Stimulated activated CD4-positive, alpha-beta T cell treated with anti-CD3 and anti-CD28 coated beads, TNF-alpha, amount 100 ng/mL, for 4 hours (primary cell): Measurements from ENCODE around the gene NKPD1.

Experiments used
- DNase-seq, 3 experiments: peaks; one replicate each; pipeline ENCODE4 v3.0.0-alpha.2; 2020; ENCODE audit warnings: low read depth in 3 of 3

The NKPD1 gene

DNA sequence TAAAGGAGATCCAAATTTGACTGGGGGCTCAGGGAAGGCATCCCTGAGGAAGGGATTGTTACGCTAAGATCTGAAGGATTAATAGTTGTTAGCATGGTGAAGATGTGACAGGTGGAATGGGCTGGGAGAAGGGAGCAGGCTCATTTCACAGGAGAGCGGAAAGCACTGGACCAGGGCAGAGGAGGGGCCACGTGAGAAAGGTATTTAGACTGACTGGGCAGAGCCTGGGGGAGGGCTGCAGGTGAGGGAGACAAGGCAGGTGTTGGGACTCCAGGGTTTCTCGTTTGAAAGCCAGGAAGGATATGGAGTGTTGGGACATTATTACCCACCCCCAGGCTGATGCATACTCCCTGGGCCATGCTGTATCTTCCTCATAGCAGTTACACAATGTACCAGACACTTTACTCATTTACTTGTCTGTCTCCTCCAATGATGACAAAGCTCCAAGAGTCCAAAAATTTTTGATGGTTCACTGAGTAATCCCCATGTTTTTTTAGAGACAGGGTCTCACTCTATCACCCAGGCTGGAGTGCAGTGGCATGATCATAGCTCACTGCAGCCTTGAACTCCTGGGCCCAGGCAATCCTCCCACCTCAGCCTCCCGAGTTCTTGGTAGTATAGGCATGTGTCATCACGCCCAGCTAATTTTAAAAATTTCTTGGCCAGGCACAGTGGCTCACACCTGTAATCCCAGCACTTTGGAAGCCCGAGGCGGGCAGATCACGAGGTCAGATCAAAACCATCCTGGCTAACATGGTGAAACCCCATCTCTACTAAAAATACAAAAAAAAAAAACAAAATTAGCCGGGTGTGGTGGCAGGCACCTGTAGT, 14.9 kb upstream of the NKPD1 start:
- no peak for DNase-seq

DNA sequence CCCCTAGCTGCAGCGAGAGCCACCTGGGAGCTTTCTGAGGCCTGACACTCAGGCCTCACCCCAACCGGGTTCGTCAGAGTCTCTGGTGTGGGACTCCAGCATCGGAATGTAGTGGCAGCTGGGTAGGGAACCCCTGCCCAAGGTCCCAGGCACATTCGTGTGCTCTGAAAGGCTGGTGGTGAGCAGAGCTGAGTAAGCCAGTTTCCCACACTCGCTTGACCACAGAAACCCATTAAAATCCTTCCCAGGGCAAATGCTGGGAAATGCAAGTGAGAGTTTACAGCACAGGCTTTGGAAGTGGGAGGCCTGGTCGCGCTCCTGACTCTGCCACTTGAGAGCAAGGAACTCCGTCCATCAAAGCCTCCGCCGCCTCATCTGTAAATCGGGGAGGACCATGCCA, 13.0 kb upstream of the NKPD1 start:
- DNase-seq = no peak

DNA sequence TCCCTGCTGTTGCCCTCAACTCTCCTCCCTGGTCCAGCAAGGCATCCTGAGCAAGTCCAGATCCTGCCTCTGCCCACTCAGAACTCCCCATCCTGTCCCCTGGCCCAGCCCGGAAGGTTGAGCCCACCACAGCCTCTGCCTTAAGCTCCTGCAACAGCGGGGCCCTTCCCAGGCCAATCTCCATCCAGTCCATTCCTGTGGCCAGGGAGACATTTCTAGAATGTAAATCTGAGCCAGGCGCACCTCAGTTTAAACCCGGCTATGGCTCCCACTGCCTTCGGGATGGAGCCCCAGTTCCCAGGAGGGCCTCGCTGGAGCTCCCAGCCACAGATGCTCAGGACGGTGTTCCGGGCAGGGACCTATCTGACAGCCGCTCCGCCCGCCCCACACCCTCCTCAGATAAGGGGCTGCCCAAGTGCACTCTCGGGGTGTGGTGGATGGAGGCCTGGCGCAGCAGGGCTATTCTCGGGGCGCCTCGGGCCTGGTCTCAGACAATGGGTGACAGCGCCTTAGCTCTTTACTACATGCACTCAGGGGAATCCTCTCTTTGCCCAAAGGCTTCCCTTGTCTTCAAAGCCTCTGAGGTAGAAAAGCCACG, 11.9 kb upstream of the NKPD1 start:
- DNase-seq = no peak

DNA sequence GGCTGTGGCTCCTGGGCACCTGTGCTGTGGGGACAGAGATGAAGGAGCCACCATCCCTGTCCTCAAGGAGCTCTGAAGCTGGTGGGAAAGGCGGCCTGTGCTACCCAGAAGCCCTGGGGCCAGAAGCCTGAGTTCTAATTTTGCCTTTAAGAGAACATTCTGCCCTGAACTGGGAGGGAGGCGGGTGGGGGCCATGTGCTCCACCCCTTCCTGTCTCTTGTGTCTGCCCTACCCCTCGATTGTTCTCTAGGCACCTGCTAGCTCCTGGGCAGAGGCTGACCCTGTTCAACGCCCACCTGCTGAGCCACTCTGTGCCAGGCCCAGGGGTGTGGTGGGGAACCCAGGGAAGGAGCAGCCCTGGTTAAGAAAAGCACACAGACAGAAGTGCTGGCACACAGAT, 11.4 kb upstream of the NKPD1 start:
- no peak for DNase-seq

DNA sequence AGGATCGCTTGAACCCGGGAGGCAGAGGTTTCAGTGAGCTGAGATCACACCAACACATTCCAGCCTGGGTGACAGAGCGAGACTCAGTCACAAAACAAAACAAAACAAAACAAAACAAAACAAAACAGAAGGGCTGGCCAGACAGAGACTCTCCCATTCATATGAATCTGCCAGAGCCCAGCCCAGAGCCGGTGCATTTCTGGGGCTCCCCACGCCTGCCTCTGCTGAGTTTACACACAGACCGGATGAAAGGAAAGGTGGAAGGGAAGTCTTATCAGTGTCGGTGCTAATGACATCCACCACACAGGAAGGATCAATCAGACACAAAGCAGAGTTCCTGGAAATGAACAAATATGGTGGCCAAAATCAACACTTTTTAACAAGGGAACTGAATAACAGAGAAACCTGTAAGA, 10.4 kb upstream of the NKPD1 start:
- peak in 1 of 3 experiments; percentile 24 for DNase-seq

DNA sequence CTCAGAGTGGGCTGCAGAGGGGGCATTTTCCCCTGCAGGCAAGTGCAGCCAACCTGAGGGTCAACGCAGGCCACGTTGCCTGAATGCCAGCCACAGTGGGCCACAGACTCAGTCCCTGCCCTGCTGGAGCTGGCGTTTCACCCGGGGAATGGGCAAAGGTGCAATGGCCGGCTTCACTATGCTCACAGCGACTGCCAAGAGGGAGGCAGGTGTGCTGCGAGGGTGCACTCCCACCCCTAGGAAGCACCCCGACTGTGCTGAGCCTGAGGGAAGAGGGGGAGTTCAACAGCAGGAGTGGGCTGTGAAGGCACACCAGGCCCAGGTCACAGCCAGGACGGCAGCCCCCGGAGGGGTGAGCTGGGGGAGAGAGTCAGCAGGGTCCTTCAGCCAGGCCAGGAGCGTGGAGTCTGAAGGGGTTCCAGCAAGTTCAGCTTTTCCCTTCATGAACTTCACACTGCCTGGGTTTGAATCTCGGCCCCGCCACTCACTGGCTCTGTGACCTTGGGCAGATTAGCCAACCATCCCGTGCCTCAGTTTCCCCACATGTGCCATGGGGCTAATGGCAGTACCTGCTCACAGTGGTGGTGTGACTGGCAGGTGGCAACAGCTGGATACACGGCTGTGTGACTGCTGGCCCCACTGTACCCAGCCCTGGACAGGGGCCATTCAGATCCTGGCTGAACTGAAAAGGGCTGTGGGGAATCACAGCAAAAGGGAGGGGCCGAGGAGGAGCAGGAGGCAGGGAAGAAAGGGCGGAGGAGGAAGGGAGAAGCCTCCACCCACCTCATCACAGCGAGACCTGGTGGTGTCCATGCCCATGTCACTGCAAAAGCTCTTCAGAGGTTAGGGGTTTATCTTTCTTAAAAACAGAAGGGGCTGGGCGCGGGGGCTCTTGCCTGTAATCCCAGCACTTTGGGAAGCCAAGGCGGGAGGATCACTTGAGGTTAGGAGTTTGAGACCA, 9.6 kb upstream of the NKPD1 start:
- no peak for DNase-seq

DNA sequence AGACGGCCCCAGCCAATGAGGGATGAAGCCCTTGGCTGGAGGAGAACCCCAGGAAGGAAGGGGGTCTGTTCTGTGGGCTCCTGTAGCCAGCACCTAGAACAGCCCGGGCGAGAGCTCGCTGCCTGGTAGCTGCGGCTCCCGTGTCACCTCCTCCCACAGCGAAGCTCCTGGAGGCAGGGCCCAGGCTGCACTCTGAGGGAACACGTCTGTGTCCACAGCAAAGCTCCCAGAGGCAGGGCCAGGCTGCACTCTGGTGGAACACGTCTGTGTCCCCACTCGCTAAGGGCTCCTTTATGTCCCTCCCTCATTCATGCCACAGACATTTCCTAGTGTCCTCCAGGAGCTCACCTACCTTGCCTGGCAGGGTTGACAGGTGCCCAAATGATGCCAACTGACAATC, 8.8 kb upstream of the NKPD1 start:
- DNase-seq = no peak

DNA sequence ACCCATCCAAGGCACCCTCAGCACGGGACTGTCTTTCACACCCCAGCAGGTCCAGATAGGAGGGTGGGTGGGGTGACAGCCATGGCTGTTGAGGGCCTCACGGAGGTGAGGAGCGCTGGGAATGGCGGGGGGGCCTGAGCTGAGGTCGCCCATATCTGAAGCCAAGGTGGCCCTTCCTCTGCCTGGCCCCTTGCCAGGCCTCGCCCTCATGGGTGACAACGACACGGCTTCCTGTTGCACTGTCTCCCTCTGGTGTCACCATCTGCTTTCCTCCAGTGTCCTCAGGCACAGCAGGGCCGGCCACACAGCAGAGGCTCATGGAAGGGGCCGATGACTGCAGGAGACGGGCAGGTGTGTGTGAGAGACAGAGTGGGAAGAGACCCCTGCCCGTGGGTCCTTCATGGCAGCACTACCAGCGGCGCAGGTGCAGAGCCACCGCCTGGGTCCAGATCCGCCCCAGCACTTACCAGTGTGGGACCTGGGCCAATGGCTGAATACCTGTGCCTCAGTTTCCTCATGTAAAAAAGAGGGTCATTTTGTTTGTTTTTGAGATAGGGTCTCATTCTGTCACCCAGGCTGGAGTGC, 8.1 kb upstream of the NKPD1 start:
- no peak for DNase-seq

DNA sequence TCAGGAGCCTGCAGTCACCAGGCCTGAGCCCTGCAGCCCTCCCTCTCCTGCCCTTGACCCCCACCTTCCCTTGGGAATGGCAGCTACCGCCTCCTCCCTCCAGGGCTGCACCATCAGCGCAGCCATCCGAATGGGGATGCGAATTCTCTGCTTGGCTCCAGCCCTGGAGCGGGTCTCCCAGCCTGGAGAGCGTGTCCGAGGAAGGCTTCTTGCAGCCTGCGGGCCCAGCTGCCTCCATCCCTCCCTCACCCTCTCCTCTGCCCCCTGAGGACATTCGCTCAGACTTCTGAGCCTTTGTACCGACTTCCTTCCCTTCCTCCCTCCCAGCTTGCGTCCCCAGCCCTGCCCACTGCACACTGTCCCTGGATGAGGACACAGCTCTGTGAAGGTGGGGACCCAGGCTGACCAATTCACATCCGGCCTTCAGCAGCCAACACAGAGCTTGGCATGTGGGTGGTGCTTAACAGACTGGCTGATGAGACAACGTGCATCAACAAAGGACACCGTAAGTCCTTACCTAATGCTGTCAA, 6.0 kb upstream of the NKPD1 start:
- DNase-seq = no peak

DNA sequence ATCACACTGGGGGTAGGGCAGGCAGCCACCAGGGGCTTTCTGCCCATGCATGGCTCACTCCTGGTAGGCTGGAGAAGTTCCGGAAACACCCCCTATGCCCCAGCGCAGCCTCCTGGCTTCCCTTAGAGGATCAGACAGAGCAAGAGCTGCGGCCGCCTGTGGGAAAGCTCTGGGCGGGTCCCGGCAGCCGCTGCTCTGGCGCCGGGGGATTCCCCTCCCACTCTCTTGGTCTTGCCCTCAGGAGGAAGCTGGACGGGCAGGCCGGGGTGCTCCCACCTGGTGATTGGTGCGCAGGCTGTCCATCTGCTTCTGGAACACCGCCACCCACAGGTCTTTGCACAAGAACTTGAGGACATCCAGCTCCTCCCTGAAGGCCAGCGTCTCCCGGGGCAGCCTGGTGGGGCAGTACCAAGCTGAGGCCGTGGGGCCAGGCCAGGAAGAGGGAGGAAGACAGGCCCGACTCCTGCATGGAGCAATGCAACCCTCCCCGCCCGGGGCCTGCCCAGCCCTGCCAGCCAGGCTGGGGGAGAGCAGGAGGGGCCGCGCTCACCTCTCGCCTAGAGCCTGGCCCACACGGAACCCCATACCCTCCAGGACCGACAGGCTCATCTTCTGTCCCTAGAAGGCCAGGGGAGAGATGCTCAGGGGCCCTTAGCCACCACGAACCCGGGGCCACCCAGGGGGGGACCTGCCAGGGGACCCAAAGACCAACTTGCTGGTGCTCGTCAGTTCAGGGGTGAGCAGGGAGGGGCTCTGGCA, 4.0 kb upstream of the NKPD1 start:
- peak in 2 of 3 experiments; percentile 21 to 27 for DNase-seq

DNA sequence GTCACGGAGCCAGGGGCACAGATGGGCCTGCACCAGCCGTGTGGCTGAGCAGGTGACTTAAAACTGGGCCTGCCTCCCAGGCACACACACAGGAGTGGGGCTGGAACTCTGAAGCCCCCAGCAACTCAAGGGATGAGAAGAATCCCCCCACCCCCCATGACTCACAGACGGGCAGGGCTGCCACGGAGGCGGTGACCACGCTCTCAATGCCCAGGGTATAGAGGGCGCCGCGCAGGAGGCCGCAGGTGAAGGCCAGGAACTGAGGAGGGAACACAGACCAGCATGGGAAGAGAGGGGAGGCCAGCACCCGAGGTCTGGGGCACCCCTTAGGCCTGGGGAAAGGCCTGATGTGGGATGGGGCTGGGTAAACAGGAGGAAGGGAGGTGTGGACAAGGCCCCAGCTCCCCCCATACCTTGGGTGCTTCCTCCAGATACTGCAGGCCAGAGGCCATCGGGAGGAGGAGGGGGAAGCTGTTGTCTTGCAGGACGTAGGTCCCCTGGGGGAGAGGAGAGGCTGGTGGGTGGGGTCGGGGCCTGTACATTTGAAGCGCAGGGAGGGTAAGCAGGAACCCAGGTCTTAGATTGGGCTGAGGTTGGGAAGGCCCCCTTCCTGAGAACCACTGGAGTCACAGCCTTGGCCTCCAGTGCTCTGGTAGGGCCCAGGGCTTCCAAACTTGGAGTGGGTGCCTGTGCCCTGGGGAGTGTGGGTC, 3.1 kb upstream of the NKPD1 start:
- DNase-seq = no peak

DNA sequence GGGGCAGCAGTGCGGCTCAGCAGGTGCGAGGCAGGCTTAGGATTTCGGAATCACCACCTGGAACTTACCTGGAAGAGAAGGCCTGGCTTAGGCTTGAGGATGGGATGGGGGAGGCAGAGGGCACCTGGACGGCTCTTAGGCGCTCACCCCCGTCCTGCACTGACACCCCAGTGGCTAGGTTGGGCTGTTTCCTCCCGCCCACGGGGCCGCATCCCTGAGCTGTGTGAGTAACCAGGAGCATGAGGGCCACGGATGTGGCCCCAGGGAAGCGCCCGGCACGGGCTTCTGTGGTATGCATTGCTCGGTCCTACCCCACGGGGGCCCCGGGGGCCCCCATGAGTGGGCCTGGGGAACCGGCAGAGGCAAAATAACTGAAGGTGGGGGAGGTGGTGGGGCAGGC, 2.4 kb upstream of the NKPD1 start:
- DNase-seq = no peak

DNA sequence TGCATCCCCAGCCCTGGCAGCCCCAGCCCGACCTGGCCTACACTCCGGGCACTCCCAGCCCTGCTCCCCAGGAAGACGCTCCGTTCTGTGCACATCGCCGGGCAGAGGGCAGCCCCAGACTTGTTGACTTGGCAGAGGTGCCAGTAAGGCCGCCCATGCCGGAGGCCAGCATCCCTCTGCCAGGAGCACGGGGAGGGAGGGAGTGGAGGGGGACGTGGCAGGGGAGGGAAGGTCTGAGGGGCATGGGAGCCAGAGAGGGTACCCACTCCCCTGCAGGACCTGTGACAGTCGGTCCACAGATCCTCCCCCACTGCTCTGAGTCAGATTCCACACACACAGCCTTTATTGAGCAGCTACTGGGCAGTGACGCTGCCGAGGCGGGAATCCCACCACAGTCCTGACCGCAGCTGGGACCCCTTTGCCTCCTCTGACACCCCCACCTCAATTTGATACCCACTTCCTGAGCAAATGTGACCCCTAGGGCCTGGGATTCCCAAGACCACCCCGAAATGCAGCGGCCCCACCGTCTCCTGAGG, 1.9 kb upstream of the NKPD1 start:
- no peak for DNase-seq

DNA sequence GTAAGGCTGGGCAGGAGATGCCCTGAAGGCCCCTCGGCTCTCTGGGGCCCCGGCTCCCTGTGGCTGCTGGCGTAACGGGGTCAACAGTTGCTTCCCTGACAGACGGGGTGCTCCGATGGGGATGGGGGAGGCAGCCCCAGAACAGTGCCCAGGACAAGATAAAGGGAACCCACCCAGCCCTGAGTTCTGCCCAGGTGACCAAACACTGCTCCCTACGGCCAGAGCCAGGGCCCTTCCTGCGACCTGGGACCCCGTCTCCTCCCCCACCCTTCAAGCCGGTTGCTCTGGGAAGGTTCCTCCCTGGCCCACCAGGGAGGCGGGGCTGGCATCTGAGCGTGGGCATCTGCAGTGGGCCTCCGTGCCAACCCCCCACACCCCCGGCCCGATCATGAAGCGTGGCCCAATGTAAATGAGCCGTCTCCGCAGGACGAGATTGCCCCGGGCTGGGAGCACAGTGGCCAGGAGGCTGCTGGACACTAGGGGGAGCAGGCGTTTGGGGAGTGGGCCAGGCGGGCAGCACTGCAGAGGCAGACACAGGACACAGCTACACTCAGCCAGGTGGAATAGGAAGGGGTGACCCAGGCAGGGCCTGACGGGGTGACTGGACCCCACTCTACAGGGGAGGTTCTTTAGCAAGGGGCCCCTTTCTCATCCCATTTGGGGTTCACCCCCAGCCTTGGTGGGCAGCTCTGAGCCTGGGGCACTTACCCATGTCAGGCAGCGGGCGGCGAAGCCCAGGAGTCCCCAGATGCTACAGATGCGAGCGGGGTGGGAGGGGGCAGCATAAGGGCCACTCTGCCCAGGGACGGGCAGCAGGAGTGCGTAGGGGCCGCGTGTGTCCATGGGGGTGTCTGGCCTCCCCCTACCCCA, 1.2 kb upstream of the NKPD1 start:
- DNase-seq = no peak

DNA sequence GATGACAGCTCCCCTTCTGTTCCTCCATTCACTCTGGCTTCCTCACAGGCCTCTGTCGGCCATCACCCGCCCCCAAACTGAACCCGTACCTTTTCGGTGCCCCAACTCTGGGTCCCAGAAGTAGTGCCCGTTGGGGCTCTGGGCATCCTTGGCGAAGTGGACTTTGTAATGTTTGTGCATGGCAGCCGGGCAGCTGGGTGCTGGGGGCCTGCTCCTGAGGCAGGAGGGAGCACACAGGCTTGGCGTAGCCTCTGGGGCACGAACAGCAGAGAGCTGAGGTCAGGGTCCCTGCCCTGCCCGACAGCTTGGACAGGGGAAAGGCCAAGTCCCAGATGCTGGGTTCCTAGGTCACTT, 834 bp downstream of the NKPD1 start:
- no peak for DNase-seq

DNA sequence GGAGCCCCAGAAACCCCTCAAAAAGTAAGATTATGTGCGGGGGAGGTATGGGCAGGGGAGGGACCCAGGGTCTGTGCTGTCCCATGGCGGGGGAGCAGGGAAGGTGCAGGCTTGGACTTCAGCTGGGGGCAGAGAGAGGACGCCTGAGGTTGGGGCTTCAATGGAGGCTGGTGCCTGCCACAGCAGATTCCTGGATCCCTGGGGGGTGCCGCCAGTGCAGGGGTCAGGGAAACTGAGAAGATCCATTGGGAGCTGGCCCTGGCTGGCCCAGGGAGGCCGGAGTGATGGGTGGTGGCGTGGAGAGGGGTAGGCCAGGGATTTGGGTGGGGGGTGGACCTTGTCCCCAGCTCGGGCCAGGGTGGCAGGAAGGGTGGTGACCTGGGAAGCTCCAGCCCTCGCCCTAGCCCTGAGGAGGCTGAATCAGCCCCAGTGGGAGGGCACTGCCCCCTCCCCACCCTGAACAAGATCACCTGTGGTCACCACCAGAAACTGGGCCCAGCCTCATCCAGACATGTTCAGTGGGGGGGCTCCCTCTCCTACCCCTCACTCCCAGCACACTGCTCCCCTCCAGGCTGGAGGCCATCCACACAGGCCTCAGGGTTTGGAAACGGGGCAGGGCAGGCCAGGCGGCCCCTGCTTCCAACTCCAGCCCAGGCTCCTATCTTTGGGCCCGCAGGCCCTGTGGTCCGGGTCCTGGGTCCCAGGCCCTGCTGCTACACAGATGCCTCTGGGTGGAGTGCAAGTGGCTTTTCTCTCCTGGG, 1.4 kb downstream of the NKPD1 start:
- DNase-seq = no peak

DNA sequence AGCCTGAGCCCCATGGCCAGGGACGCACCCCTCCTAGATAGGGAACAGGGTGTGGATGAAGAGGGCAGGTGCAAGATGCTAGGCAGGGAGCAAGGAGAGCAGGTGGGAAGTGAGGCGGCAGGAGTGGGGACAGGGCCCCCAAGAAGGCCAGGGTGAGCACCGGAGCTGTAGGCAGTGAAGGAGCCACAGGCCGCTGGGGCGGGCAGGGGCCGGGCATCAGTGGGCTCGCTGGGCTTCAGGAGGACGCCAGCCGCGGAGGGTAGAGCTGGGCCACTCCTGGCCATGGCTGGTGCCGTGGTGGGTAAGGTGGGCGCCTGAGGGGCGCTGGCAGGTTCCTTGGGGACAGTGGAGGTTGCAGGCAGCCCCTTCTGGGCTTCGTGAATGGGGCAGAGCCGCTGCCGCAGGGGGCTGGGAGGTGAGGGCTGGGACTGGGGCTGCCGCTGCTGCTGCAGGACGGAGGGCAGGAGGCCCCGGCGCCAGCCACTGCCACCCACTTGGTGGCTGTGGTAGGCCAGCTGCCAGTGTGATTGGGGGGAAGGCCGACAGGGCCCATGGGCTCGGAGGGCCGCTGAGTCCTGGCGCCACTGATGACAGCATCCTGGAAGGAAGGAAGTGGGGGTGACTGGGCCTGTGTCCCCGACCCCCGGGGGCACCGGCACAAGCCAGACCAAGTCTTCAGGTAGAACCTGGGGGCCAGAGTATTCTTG, 2.1 kb downstream of the NKPD1 start:
- no peak for DNase-seq

DNA sequence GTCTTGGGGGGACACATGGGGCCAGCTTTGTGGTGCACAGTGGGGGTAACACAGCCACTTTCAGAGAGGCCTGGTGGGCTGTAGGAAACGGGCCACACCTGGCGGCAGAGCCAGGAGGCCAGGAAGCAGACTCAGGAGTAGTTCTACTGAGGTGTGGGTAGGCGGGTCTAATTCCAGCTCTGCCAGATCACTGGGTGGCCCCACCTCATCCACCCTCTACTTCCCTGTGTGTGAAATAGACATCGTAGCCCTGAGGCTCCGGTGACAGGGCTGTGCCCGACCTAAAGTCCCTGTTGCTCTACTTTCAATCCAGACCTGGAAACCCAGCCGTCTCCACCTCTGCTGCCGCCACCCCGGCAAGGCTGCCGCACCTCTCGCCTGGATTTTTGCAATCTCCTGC, 4.0 kb downstream of the NKPD1 start:
- DNase-seq = no peak
